Activated CD8-positive, alpha-beta memory T cell treated with anti-CD3 and anti-CD28 coated beads, Interleukin-2, amount 10 ng/mL, durations not matched to agents 7 days and 5 days (primary cell): Measurements from ENCODE around the gene ALDH1A3. TPM values are rescaled to one million over a fixed set of nuclear protein-coding genes. Genes with fewer than 3 reads are reported as not detected.

Source experiments
- ATAC-seq: fragments of 150-1000 bp; cut with Tn5 transposase; one replicate; pipeline ENCODE4 v1.10.0; 2021; ENCODE audit warnings: moderate library complexity
- CTCF ChIA-PET: fragments of 350-600 bp; sonication (Branson Sonifier 250); formaldehyde crosslinking; loops from one replicate; lab custom pipeline; 2021; ENCODE audit warnings: antibody characterized with exemption; lab: Charles Lee
- DNase-seq: peaks from one replicate; pipeline ENCODE4 v3.0.0-alpha.2; 2020
- H3K27ac Mint-ChIP-seq: one replicate; pipeline ENCODE4 v1.8.0; 2021; ENCODE audit warnings: mild to moderate bottlenecking, mixed read lengths
- H3K27me3 Mint-ChIP-seq: one replicate; pipeline ENCODE4 v1.8.0; 2021; ENCODE audit warnings: mixed read lengths
- H3K36me3 Mint-ChIP-seq: one replicate; pipeline ENCODE4 v1.8.0; 2021; ENCODE audit warnings: mild to moderate bottlenecking, mixed read lengths
- H3K4me1 Mint-ChIP-seq: one replicate; pipeline ENCODE4 v1.8.0; 2021; ENCODE audit warnings: mixed read lengths
- H3K4me3 Mint-ChIP-seq: one replicate; pipeline ENCODE4 v1.8.0; 2021; ENCODE audit warnings: mild to moderate bottlenecking, moderate library complexity, mixed read lengths
- H3K9me3 Mint-ChIP-seq: one replicate; pipeline ENCODE4 v1.8.0; 2022; ENCODE audit warnings: low read depth, mixed read lengths
- total RNA-seq, 2 experiments: library from RNA; stranded (reverse); gene quantifications; one replicate each; pipeline ENCODE4 v1.2.3, GENCODE V29; 2021

Gene ALDH1A3
- total RNA-seq, 2 experiments from 2014 or later = not detected

- Mint-ChIP-seq H3K27me3 (peaks cover 15% of the 10 kb centered on the region), H3K9me3 (no peaks in the 10 kb centered on the region), H3K4me1 (no peaks in the 10 kb centered on the region), H3K27ac (no peak overlapping the region), H3K4me3 (no peak overlapping the region), H3K36me3 (no peaks in the 10 kb centered on the region)
- CTCF ChIA-PET = interaction anchor here (1.6 kb wide), 1 partner anchor 9 kb away, joined by 5 read pairs; no protein-coding TSS in a partner anchor
- ATAC-seq (no peak), DNase-seq (no peak)
Observed at GRCh38 chr15:100863796-100864267, 15.8 kb upstream of the ALDH1A3 start.

- Mint-ChIP-seq H3K9me3 (peaks cover 5% of the 10 kb centered on the region), H3K27me3 (peaks cover 15% of the 10 kb centered on the region), H3K36me3 (no peaks in the 10 kb centered on the region), H3K4me3 (no peak overlapping the region), H3K4me1 (no peaks in the 10 kb centered on the region), H3K27ac (no peak overlapping the region)
- CTCF ChIA-PET = interaction anchor here (0.7 to 1.2 kb wide), 2 partner anchors 517 to 774 kb away, joined by 3 to 6 read pairs; no protein-coding TSS in a partner anchor
- ATAC-seq (no peak), DNase-seq (no peak)
Observed at GRCh38 chr15:100866386-100867330, 13.0 kb upstream of the ALDH1A3 start.

- Mint-ChIP-seq H3K4me3 (no peak overlapping the region), H3K27ac (no peak overlapping the region), H3K27me3 (peaks cover 15% of the 10 kb centered on the region), H3K4me1 (no peaks in the 10 kb centered on the region), H3K36me3 (no peaks in the 10 kb centered on the region), H3K9me3 (peaks cover 5% of the 10 kb centered on the region)
- ATAC-seq (no peak), DNase-seq (no peak)
- CTCF ChIA-PET = no interaction called here
Observed at GRCh38 chr15:100867433-100867832, 12.2 kb upstream of the ALDH1A3 start.

- DNase-seq (no peak), ATAC-seq (no peak)
- H3K27me3 Mint-ChIP-seq = peaks cover 6% of the 10 kb centered on the region
- H3K27ac Mint-ChIP-seq = no peak overlapping the region
- CTCF ChIA-PET = interaction anchor here (1.0 to 1.6 kb wide), 4 partner anchors 9 to 519 kb away, joined by 3 to 4 read pairs (median 3); no protein-coding TSS in a partner anchor
- no peak overlapping the region for H3K4me3 Mint-ChIP-seq
- peaks cover 5% of the 10 kb centered on the region for H3K9me3 Mint-ChIP-seq
- no peaks in the 10 kb centered on the region for H3K36me3 Mint-ChIP-seq
- no peaks in the 10 kb centered on the region for H3K4me1 Mint-ChIP-seq
Observed at GRCh38 chr15:100869151-100869999, 10.3 kb upstream of the ALDH1A3 start.

GRCh38 chr15:100873029-100873677, 6.5 kb upstream of the ALDH1A3 start:
- Mint-ChIP-seq H3K4me3 (no peak overlapping the region), H3K4me1 (no peaks in the 10 kb centered on the region), H3K27me3 (peaks cover 27% of the 10 kb centered on the region), H3K9me3 (peaks cover 5% of the 10 kb centered on the region), H3K36me3 (no peaks in the 10 kb centered on the region), H3K27ac (no peak overlapping the region)
- peak; percentile 53 for ATAC-seq
- CTCF ChIA-PET = interaction anchor here (0.6 to 2.6 kb wide), 20 partner anchors 9 to 933 kb away, joined by 3 to 16 read pairs (median 3); no protein-coding TSS in a partner anchor
- DNase-seq = peak; percentile 61

- CTCF ChIA-PET = interaction anchor here (2.0 kb wide), 1 partner anchor 525 kb away, joined by 8 read pairs; no protein-coding TSS in a partner anchor
- DNase-seq (no peak), ATAC-seq (no peak)
- no peak overlapping the region for H3K27ac Mint-ChIP-seq
- H3K9me3 Mint-ChIP-seq = no peaks in the 10 kb centered on the region
- H3K27me3 Mint-ChIP-seq = peaks cover 38% of the 10 kb centered on the region
- peaks cover 5% of the 10 kb centered on the region for H3K4me1 Mint-ChIP-seq
- no peaks in the 10 kb centered on the region for H3K36me3 Mint-ChIP-seq
- H3K4me3 Mint-ChIP-seq = no peak overlapping the region
Observed at GRCh38 chr15:100875495-100875894, 4.1 kb upstream of the ALDH1A3 start.

- ATAC-seq (no peak), DNase-seq (no peak)
- H3K36me3 Mint-ChIP-seq = no peaks in the 10 kb centered on the region
- H3K27ac Mint-ChIP-seq = no peak overlapping the region
- no peak overlapping the region for H3K4me3 Mint-ChIP-seq
- peaks cover 42% of the 10 kb centered on the region for H3K27me3 Mint-ChIP-seq
- H3K9me3 Mint-ChIP-seq = no peaks in the 10 kb centered on the region
- peaks cover 7% of the 10 kb centered on the region for H3K4me1 Mint-ChIP-seq
- CTCF ChIA-PET = interaction anchor here (2.0 kb wide), 1 partner anchor 526 kb away, joined by 8 read pairs; no protein-coding TSS in a partner anchor
Observed at GRCh38 chr15:100875976-100876375, 3.7 kb upstream of the ALDH1A3 start.

- H3K27ac Mint-ChIP-seq = no peak overlapping the region
- peaks cover 7% of the 10 kb centered on the region for H3K4me1 Mint-ChIP-seq
- no peaks in the 10 kb centered on the region for H3K36me3 Mint-ChIP-seq
- CTCF ChIA-PET = interaction anchor here (1.0 kb wide), 1 partner anchor 8 kb away, joined by 3 read pairs; no protein-coding TSS in a partner anchor
- no peaks in the 10 kb centered on the region for H3K9me3 Mint-ChIP-seq
- DNase-seq = no peak
- H3K27me3 Mint-ChIP-seq = peaks cover 58% of the 10 kb centered on the region
- no peak overlapping the region for H3K4me3 Mint-ChIP-seq
- ATAC-seq = no peak
Observed at GRCh38 chr15:100877551-100877950, 2.1 kb upstream of the ALDH1A3 start.

GRCh38 chr15:100878130-100878529, 1.5 kb upstream of the ALDH1A3 start:
- Mint-ChIP-seq H3K9me3 (no peaks in the 10 kb centered on the region), H3K27me3 (peaks cover 64% of the 10 kb centered on the region), H3K27ac (no peak overlapping the region), H3K4me3 (no peak overlapping the region), H3K36me3 (no peaks in the 10 kb centered on the region), H3K4me1 (peaks cover 7% of the 10 kb centered on the region)
- ATAC-seq = no peak
- DNase-seq = no peak
- CTCF ChIA-PET = interaction anchor here (1.0 kb wide), 2 partner anchors 9 to 129 kb away, joined by 3 read pairs; no protein-coding TSS in a partner anchor

- Mint-ChIP-seq H3K36me3 (no peaks in the 10 kb centered on the region), H3K9me3 (no peaks in the 10 kb centered on the region), H3K4me3 (peak overlapping the region; percentile 45), H3K27ac (no peak overlapping the region), H3K27me3 (peaks cover 69% of the 10 kb centered on the region), H3K4me1 (peaks cover 7% of the 10 kb centered on the region)
- no peak for ATAC-seq
- no peak for DNase-seq
- CTCF ChIA-PET = interaction anchor here (1.0 kb wide), 2 partner anchors 9 to 128 kb away, joined by 3 read pairs; no protein-coding TSS in a partner anchor
Observed at GRCh38 chr15:100878648-100879047, 983 bp upstream of the ALDH1A3 start.

GRCh38 chr15:100879061-100879463, 569 bp upstream of the ALDH1A3 start:
- no peak for DNase-seq
- peaks cover 73% of the 10 kb centered on the region for H3K27me3 Mint-ChIP-seq
- no peak overlapping the region for H3K27ac Mint-ChIP-seq
- no peak overlapping the region for H3K4me3 Mint-ChIP-seq
- no peaks in the 10 kb centered on the region for H3K9me3 Mint-ChIP-seq
- CTCF ChIA-PET = interaction anchor here (1.0 kb wide), 1 partner anchor 128 kb away, joined by 3 read pairs; no protein-coding TSS in a partner anchor
- no peaks in the 10 kb centered on the region for H3K36me3 Mint-ChIP-seq
- peaks cover 7% of the 10 kb centered on the region for H3K4me1 Mint-ChIP-seq
- ATAC-seq = no peak

- CTCF ChIA-PET = no interaction called here
- DNase-seq (no peak), ATAC-seq (no peak)
- Mint-ChIP-seq H3K9me3 (no peaks in the 10 kb centered on the region), H3K4me1 (peaks cover 7% of the 10 kb centered on the region), H3K27ac (no peak overlapping the region), H3K36me3 (no peaks in the 10 kb centered on the region), H3K27me3 (peaks cover 75% of the 10 kb centered on the region), H3K4me3 (no peak overlapping the region)
Observed at GRCh38 chr15:100880139-100880896, 687 bp downstream of the ALDH1A3 start.
